AG04450 (cell line): ENCODE data around the gene ZNF341. TPM values are rescaled to one million over a fixed set of nuclear protein-coding genes. Genes with fewer than 3 reads are reported as not detected.
A peak's percentile ranks its signal among the peaks of the same experiment; 100 is the strongest.
"Not testable (repeated sequence)": the region's sequence is repeated elsewhere in the genome, so short reads cannot be mapped to it uniquely, and the experiment has no call there.

ENCODE experiments used
- CTCF ChIA-PET: fragments of 300-600, 350-600 bp; formaldehyde crosslinking; extraction: SDS; loops from one replicate; lab custom pipeline; 2022; ENCODE audit warnings: antibody characterized with exemption, inconsistent platforms; lab: Charles Lee
- POLR2A ChIA-PET: fragments of 350-600 bp; formaldehyde crosslinking; extraction: SDS; loops from one replicate; lab custom pipeline; 2021; ENCODE audit warnings: antibody characterized with exemption, inconsistent platforms; lab: Yijun Ruan, JAX
- DNase-seq: peaks from one replicate; pipeline ENCODE4 v3.0.0-alpha.2; 2011; ENCODE audit warnings: low read depth, low spot score
- H3K27ac ChIP-seq: one replicate; pipeline ENCODE4 v1.5.1; 2012; ENCODE audit warnings: low read depth, low read length, control low read depth
- H3K27me3 ChIP-seq: one replicate; pipeline ENCODE4 v1.6.0; 2012; ENCODE audit warnings: low read length; ENCODE audit not compliant: control insufficient read depth, insufficient read depth
- H3K4me3 ChIP-seq: 2 replicates; pipeline ENCODE4 v1.5.1; 2011; ENCODE audit warnings: mild to moderate bottlenecking, low read depth, low read length, control low read depth
- H3K9me3 ChIP-seq: 2 replicates; pipeline ENCODE4 v1.5.1; 2012; ENCODE audit warnings: low read length; ENCODE audit not compliant: control insufficient read depth, insufficient read depth
- CTCF ChIP-seq: IDR thresholded peaks from 2 replicates; pipeline ENCODE4 v1.5.1; 2011; ENCODE audit warnings: low read depth, low read length, control low read depth, inconsistent platforms
- polyA plus RNA-seq: library from polyadenylated mRNA; depleted of rRNA; stranded (reverse); fragments of >200 nt; gene quantifications from 2 replicates; pipeline ENCODE4 v1.2.3, GENCODE V29; 2011

Gene ZNF341
- polyA plus RNA-seq, 1 experiment = 1.5 TPM

- no peak overlapping the region for H3K4me3 ChIP-seq
- TF ChIP-seq CTCF = no peak
- ChIA-PET CTCF (interaction anchor here (0.6 to 1.8 kb wide), 9 partner anchors 10 to 321 kb away, joined by 3 to 23 read pairs (median 3); no protein-coding TSS in a partner anchor), POLR2A (no interaction called here)
- no peaks in the 10 kb centered on the region; the same call in 1 of the 2 replicates for H3K9me3 ChIP-seq
- H3K27me3 ChIP-seq = no peaks in the 10 kb centered on the region
- H3K27ac ChIP-seq = no peak overlapping the region
- DNase-seq = no peak
Measured at GRCh38 chr20:33791540-33791939, 59.7 kb downstream of the ZNF341 start.

- H3K4me3 ChIP-seq = no peak overlapping the region
- no peaks in the 10 kb centered on the region; the same call in 1 of the 2 replicates for H3K9me3 ChIP-seq
- DNase-seq = no peak
- H3K27ac ChIP-seq = no peak overlapping the region
- H3K27me3 ChIP-seq = no peaks in the 10 kb centered on the region
- ChIA-PET POLR2A (interaction anchor here (1.0 kb wide), 1 partner anchor 337 kb away, joined by 11 read pairs; no protein-coding TSS in a partner anchor), CTCF (interaction anchor here (0.5 to 1.8 kb wide), 16 partner anchors 9 to 392 kb away, joined by 3 to 23 read pairs (median 3); no protein-coding TSS in a partner anchor)
- peak; percentile 75 for TF ChIP-seq CTCF
Measured at GRCh38 chr20:33791959-33792597, 60.3 kb downstream of the ZNF341 start.

GRCh38 chr20:33792598-33792989, 60.8 kb downstream of the ZNF341 start:
- not testable (repeated sequence) for H3K4me3 ChIP-seq, H3K27me3 ChIP-seq, DNase-seq, H3K9me3 ChIP-seq, H3K27ac ChIP-seq
- CTCF ChIA-PET = interaction anchor here (0.5 to 1.8 kb wide), 14 partner anchors 9 to 391 kb away, joined by 3 to 23 read pairs (median 4); no protein-coding TSS in a partner anchor
- POLR2A ChIA-PET = interaction anchor here (1.0 kb wide), 1 partner anchor 337 kb away, joined by 11 read pairs; no protein-coding TSS in a partner anchor

GRCh38 chr20:33793011-33793931, 61.5 kb downstream of the ZNF341 start:
- DNase-seq = no peak
- Histone ChIP-seq H3K9me3 (no peaks in the 10 kb centered on the region; the same call in 1 of the 2 replicates), H3K27me3 (no peaks in the 10 kb centered on the region), H3K27ac (no peak overlapping the region), H3K4me3 (no peak overlapping the region)
- no peak for TF ChIP-seq CTCF
- ChIA-PET CTCF (interaction anchor here (0.7 to 1.8 kb wide), 9 partner anchors 8 to 276 kb away, joined by 3 to 23 read pairs (median 4); no protein-coding TSS in a partner anchor), POLR2A (interaction anchor here (0.5 to 1.0 kb wide), 2 partner anchors 22 to 336 kb away, joined by 6 to 11 read pairs; no protein-coding TSS in a partner anchor)

GRCh38 chr20:33796263-33796906, 64.6 kb downstream of the ZNF341 start:
- H3K9me3 ChIP-seq = no peaks in the 10 kb centered on the region
- no peak overlapping the region for H3K27ac ChIP-seq
- DNase-seq = no peak
- CTCF ChIA-PET = no interaction called here
- no peak for TF ChIP-seq CTCF
- H3K27me3 ChIP-seq = no peaks in the 10 kb centered on the region
- no peak overlapping the region for H3K4me3 ChIP-seq
- POLR2A ChIA-PET = no interaction called here
